Activated CD4-positive, alpha-beta T cell treated with anti-CD3 and anti-CD28 coated beads, Interleukin-2, amount 10 ng/mL, durations not matched to agents 7 days and 5 days (primary cell): ENCODE data around the gene DSG4. TPM values are rescaled to one million over a fixed set of nuclear protein-coding genes. Genes with fewer than 3 reads are reported as not detected.

Experiments used
- CTCF ChIA-PET: fragments of 350-600 bp; sonication (Branson Sonifier 250); formaldehyde crosslinking; loops from one replicate; lab custom pipeline; 2021; ENCODE audit warnings: antibody characterized with exemption; lab: Charles Lee
- POLR2A ChIA-PET: fragments of 350-600 bp; sonication (Branson Sonifier 250); formaldehyde crosslinking; loops from one replicate; lab custom pipeline; 2021; ENCODE audit warnings: antibody characterized with exemption; lab: Charles Lee
- DNase-seq: peaks from one replicate; pipeline ENCODE4 v3.0.0-alpha.2; 2020
- H3K27ac Mint-ChIP-seq: one replicate; pipeline ENCODE4 v1.8.0; 2021; ENCODE audit warnings: mild to moderate bottlenecking, moderate library complexity, mixed read lengths
- H3K27me3 Mint-ChIP-seq: one replicate; pipeline ENCODE4 v1.8.0; 2021; ENCODE audit warnings: mixed read lengths
- H3K36me3 Mint-ChIP-seq: one replicate; pipeline ENCODE4 v1.8.0; 2021; ENCODE audit warnings: low read depth, mixed read lengths
- H3K4me1 Mint-ChIP-seq: one replicate; pipeline ENCODE4 v1.8.0; 2021; ENCODE audit warnings: mixed read lengths
- H3K4me3 Mint-ChIP-seq: one replicate; pipeline ENCODE4 v1.8.0; 2021; ENCODE audit warnings: mild to moderate bottlenecking, moderate library complexity, mixed read lengths
- H3K9me3 Mint-ChIP-seq: one replicate; pipeline ENCODE4 v1.8.0; 2021; ENCODE audit warnings: mixed read lengths
- total RNA-seq, 2 experiments: library from RNA; stranded (reverse); gene quantifications; one replicate each; pipeline ENCODE4 v1.2.3, GENCODE V29; 2021

Gene DSG4
- total RNA-seq, 2 experiments from 2014 or later = not detected

DNA sequence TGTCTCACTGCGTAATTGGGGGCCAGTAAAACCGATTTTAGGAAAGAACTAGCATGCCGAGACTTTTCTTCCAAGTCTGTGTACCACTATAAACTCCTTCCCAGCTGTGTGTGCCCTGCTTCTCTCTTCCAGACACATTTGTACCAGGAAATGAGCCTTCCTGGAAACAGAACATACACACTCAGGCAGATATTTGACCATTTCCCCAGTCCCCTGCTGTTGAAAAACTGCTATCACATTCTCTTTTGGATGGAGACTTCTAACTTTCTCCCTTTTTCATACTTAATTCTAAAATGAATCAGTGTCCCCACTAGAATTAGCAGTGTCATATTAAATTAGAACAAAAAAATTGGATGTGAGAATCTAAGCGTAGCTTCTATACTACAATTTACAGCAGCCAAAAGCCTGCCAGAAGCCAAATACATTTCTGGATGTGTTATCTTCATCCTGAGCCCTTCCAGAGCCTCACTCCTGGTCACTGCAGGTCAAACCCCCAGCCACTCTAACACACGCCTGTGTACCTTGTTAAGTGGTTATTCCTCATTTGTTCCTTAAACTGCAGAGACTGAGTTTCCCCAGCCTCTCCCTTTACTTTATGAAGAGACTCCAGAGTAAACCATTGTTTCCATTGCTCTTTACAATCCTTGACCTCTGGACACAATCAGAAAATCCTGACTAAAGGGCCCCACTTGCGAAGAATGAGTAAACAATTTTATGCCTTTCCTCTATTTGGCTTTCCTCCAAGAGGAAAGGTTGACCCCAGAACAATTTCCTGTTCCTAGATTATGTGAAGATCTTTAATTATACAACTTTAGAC lies 20.4 kb downstream of the DSG4 start:
- DNase-seq = no peak
- Mint-ChIP-seq H3K4me1 (no peaks in the 10 kb centered on the region), H3K27me3 (peaks cover 4% of the 10 kb centered on the region), H3K27ac (no peak overlapping the region), H3K36me3 (no peaks in the 10 kb centered on the region), H3K9me3 (no peaks in the 10 kb centered on the region), H3K4me3 (no peak overlapping the region)
- ChIA-PET POLR2A (no interaction called here), CTCF (no interaction called here)

GRCh38 chr18:31398191-31398590 lies 21.6 kb downstream of the DSG4 start:
- Mint-ChIP-seq H3K4me1 (no peaks in the 10 kb centered on the region), H3K27ac (no peak overlapping the region), H3K27me3 (peaks cover 4% of the 10 kb centered on the region), H3K9me3 (no peaks in the 10 kb centered on the region), H3K4me3 (no peak overlapping the region), H3K36me3 (no peaks in the 10 kb centered on the region)
- ChIA-PET POLR2A (no interaction called here), CTCF (no interaction called here)
- DNase-seq = no peak

- Mint-ChIP-seq H3K4me3 (no peak overlapping the region), H3K27ac (no peak overlapping the region), H3K36me3 (no peaks in the 10 kb centered on the region), H3K27me3 (peaks cover 4% of the 10 kb centered on the region), H3K4me1 (no peaks in the 10 kb centered on the region), H3K9me3 (no peaks in the 10 kb centered on the region)
- ChIA-PET POLR2A (no interaction called here), CTCF (no interaction called here)
- no peak for DNase-seq
These were observed 22.9 kb downstream of the DSG4 start for GRCh38 chr18:31399306-31400032.

- Mint-ChIP-seq H3K4me1 (no peaks in the 10 kb centered on the region), H3K27ac (no peak overlapping the region), H3K27me3 (peaks cover 4% of the 10 kb centered on the region), H3K36me3 (no peaks in the 10 kb centered on the region), H3K9me3 (no peaks in the 10 kb centered on the region), H3K4me3 (no peak overlapping the region)
- CTCF ChIA-PET = no interaction called here
- DNase-seq = no peak
- POLR2A ChIA-PET = no interaction called here
These were observed 24.8 kb downstream of the DSG4 start for GRCh38 chr18:31401156-31402025.

- Mint-ChIP-seq H3K9me3 (no peaks in the 10 kb centered on the region), H3K27ac (no peak overlapping the region), H3K27me3 (peaks cover 4% of the 10 kb centered on the region), H3K4me3 (no peak overlapping the region), H3K4me1 (no peaks in the 10 kb centered on the region), H3K36me3 (no peaks in the 10 kb centered on the region)
- POLR2A ChIA-PET = no interaction called here
- CTCF ChIA-PET = no interaction called here
- no peak for DNase-seq
These were observed 25.4 kb downstream of the DSG4 start for GRCh38 chr18:31402026-31402373.

- H3K27ac Mint-ChIP-seq = no peak overlapping the region
- POLR2A ChIA-PET = no interaction called here
- no peaks in the 10 kb centered on the region for H3K9me3 Mint-ChIP-seq
- H3K4me1 Mint-ChIP-seq = no peaks in the 10 kb centered on the region
- CTCF ChIA-PET = no interaction called here
- peaks cover 4% of the 10 kb centered on the region for H3K27me3 Mint-ChIP-seq
- no peaks in the 10 kb centered on the region for H3K36me3 Mint-ChIP-seq
- DNase-seq = no peak
- no peak overlapping the region for H3K4me3 Mint-ChIP-seq
These were observed 26.8 kb downstream of the DSG4 start for GRCh38 chr18:31403409-31403808.

DNA sequence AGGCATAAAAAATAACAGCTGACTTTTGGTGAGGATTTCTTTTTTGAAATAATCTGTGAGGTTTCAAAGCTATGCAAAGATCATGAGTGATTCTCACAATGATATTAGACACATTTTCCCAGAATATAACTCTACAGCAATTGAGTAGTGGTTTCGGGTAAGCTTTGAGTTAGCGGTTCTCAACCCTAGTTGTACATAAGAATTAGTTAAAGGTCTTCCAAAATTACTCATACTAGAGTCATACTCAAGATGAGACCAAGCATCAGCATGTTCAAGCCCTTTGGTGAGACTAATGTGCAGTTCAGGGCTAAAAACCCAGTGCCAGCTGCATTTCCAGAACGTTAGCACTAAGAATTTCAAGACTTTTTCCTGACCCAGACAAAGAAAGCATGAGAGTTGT lies 31.1 kb downstream of the DSG4 start:
- Mint-ChIP-seq H3K27me3 (no peaks in the 10 kb centered on the region), H3K27ac (no peak overlapping the region), H3K4me1 (no peaks in the 10 kb centered on the region), H3K36me3 (no peaks in the 10 kb centered on the region), H3K4me3 (no peak overlapping the region), H3K9me3 (no peaks in the 10 kb centered on the region)
- POLR2A ChIA-PET = no interaction called here
- CTCF ChIA-PET = no interaction called here
- DNase-seq = no peak

- Mint-ChIP-seq H3K4me1 (no peaks in the 10 kb centered on the region), H3K36me3 (no peaks in the 10 kb centered on the region), H3K27ac (no peak overlapping the region), H3K4me3 (no peak overlapping the region), H3K9me3 (no peaks in the 10 kb centered on the region), H3K27me3 (no peaks in the 10 kb centered on the region)
- ChIA-PET CTCF (no interaction called here), POLR2A (no interaction called here)
- DNase-seq = no peak
These were observed 32.7 kb downstream of the DSG4 start for GRCh38 chr18:31409276-31409675.

- Mint-ChIP-seq H3K36me3 (no peaks in the 10 kb centered on the region), H3K4me3 (no peak overlapping the region), H3K4me1 (no peaks in the 10 kb centered on the region), H3K27ac (no peak overlapping the region), H3K27me3 (no peaks in the 10 kb centered on the region), H3K9me3 (no peaks in the 10 kb centered on the region)
- ChIA-PET POLR2A (no interaction called here), CTCF (no interaction called here)
- DNase-seq = no peak
These were observed 34.3 kb downstream of the DSG4 start for GRCh38 chr18:31410716-31411483.

DNA sequence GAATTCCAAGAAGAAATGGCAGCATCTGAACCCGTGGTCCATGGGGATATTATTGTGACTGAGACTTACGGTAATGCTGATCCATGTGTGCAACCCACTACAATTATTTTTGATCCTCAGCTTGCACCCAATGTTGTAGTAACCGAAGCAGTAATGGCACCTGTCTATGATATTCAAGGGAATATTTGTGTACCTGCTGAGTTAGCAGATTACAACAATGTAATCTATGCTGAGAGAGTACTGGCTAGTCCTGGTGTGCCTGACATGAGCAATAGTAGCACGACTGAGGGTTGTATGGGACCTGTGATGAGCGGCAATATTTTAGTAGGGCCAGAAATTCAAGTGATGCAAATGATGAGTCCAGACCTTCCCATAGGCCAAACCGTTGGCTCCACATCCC lies 36.6 kb downstream of the DSG4 start:
- POLR2A ChIA-PET = no interaction called here
- Mint-ChIP-seq H3K9me3 (no peaks in the 10 kb centered on the region), H3K4me3 (no peak overlapping the region), H3K36me3 (no peaks in the 10 kb centered on the region), H3K4me1 (no peaks in the 10 kb centered on the region), H3K27me3 (no peaks in the 10 kb centered on the region), H3K27ac (no peak overlapping the region)
- DNase-seq = no peak
- CTCF ChIA-PET = no interaction called here

DNA sequence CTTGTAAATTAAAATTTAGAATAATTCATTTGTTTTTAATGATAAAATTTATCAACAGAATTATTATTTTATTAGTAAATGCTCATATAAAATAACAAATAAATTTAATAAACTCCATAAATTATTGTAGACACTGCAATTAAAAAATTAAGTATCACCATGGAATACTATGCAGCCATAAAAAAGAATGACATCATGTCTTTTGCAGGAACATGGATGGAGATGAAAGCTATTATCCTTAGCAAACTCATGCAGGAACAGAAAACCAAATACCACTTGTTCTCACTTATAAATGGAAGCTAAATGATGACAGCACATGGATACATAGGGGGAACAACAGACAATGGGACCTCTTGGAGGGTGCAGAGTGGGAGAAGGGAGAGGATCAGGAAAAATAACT lies 41.3 kb downstream of the DSG4 start:
- DNase-seq = no peak
- Mint-ChIP-seq H3K9me3 (no peaks in the 10 kb centered on the region), H3K27me3 (no peaks in the 10 kb centered on the region), H3K36me3 (no peaks in the 10 kb centered on the region), H3K4me3 (no peak overlapping the region), H3K27ac (no peak overlapping the region), H3K4me1 (no peaks in the 10 kb centered on the region)
- ChIA-PET POLR2A (no interaction called here), CTCF (no interaction called here)

DNA sequence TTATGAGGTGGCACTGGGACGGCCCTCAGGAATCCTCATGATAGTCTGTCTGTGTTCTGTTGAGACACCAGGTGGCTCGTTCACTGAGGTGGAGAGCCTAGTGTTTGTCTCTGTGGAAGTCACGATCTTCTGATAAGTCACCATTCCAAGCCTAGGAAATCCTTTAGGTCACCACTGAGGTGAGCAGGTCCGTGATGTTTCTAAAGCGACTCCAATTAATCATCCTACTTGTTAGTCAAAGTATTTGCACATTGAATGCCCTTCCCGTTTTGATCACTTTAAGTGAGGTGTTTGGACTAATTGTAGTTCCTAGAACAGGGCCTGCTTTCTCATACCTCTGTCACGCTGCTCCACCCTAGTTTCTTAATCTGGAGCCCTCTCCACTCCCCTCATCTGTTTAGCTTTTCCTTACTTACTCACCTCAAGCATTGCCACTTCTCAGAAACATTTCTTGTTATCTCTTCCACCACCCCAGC lies 42.9 kb downstream of the DSG4 start:
- CTCF ChIA-PET = no interaction called here
- Mint-ChIP-seq H3K27me3 (no peaks in the 10 kb centered on the region), H3K4me3 (no peak overlapping the region), H3K36me3 (no peaks in the 10 kb centered on the region), H3K4me1 (no peaks in the 10 kb centered on the region), H3K9me3 (no peaks in the 10 kb centered on the region), H3K27ac (no peak overlapping the region)
- POLR2A ChIA-PET = no interaction called here
- DNase-seq = no peak
